SK-N-MC (cell line): ENCODE results near the gene CD81.

ENCODE experiments used
- DNase-seq: peaks from one replicate; pipeline ENCODE4 v3.0.0-alpha.2; 2011; ENCODE audit warnings: low read depth, low spot score
- H3K27ac ChIP-seq: fragments of 200-600 bp; sonication (generic); 2 replicates; pipeline ENCODE4 v1.5.1; 2016; ENCODE audit warnings: mixed run types
- H3K36me3 ChIP-seq: fragments of 200-600 bp; sonication (generic); 2 replicates; pipeline ENCODE4 v1.6.1; 2017; ENCODE audit warnings: antibody characterized with exemption, low read length, mixed read lengths; ENCODE audit not compliant: insufficient read depth
- H3K4me3 ChIP-seq: fragments of 200-600 bp; sonication (generic); 2 replicates; pipeline ENCODE4 v1.5.1; 2016
- H3K9ac ChIP-seq: fragments of 200-600 bp; sonication (generic); 2 replicates; pipeline ENCODE4 v1.8.0; 2017; ENCODE audit warnings: mixed run types, mixed read lengths; ENCODE audit not compliant: insufficient read length
- H3K9me3 ChIP-seq: fragments of 200-600 bp; sonication (generic); 2 replicates; pipeline ENCODE4 v1.6.1; 2017; ENCODE audit warnings: low read depth, mild to moderate bottlenecking, antibody characterized with exemption, low read length, moderate library complexity, mixed read lengths
- EZH2 ChIP-seq: fragments of 200-600 bp; sonication (generic); IDR thresholded peaks from one replicate; pipeline ENCODE4 v1.6.1; 2017; ENCODE audit warnings: antibody characterized with exemption
- FOXP2 ChIP-seq: optimal IDR thresholded peaks from 2 replicates; pipeline ENCODE3; 2011; ENCODE audit warnings: mild to moderate bottlenecking, moderate library complexity; ENCODE audit not compliant: insufficient read depth; ENCODE audit errors: extremely low read length, control extremely low read depth
- POLR2AphosphoS5 ChIP-seq: IDR thresholded peaks from 2 replicates; pipeline ENCODE4 v1.6.1; 2012; ENCODE audit warnings: mild to moderate bottlenecking, low read depth, low read length, borderline replicate concordance

The CD81 gene

DNA sequence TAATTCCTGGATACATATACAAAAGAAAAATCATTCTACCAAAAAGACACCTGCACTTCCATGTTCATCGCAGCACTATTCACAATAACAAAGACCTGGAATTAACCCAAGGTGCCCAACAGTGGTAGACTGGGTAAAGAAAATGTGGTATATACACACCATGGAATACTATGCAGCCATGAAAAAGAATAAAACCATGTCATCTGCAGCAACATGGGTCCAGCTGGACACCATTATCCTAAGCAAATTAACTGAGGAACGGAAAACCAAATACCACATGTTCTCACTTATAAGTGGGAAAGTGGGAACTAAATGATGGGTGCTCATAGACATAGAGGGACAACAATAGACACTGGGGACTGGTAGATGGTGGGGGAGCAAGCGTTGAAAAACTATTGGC is 62.7 kb downstream of the CD81 start:
- TF ChIP-seq POLR2AphosphoS5 (no peak), EZH2 (no peak), FOXP2 (no peak)

DNA sequence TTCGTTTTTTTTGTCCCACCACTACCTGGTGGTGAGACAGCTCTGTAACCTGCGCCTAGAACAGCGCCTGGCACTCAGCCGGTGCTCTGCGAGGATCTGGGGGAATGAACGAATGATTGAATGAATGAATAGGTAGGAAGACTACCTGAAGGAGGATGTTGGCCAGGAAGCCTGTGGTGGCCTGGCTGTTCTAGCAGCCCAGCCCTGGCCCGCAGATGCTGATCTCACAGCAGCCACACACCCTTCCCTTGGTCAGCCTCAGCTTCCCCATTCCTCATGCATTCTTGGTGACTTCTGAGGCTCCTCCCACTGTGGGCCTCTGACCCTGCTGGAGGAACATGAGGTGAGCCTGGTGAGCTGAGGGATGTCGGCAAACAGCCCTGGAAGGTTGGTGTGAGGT is 63.5 kb downstream of the CD81 start:
- Histone ChIP-seq H3K36me3 (no peaks in the 10 kb centered on the region), H3K9ac (no peak overlapping the region), H3K4me3 (no peak overlapping the region), H3K9me3 (no peaks in the 10 kb centered on the region), H3K27ac (no peak overlapping the region)
- TF ChIP-seq EZH2 (no peak), FOXP2 (no peak), POLR2AphosphoS5 (no peak)
- no peak for DNase-seq

More for the DNA sequence above, 62.7 kb downstream of the CD81 start:
- H3K4me3 ChIP-seq, result no peak overlapping the region
- no peaks in the 10 kb centered on the region for H3K9me3 ChIP-seq
- H3K9ac ChIP-seq, result no peak overlapping the region
- no peak for DNase-seq
- no peaks in the 10 kb centered on the region for H3K36me3 ChIP-seq
- H3K27ac ChIP-seq, result no peak overlapping the region

DNA sequence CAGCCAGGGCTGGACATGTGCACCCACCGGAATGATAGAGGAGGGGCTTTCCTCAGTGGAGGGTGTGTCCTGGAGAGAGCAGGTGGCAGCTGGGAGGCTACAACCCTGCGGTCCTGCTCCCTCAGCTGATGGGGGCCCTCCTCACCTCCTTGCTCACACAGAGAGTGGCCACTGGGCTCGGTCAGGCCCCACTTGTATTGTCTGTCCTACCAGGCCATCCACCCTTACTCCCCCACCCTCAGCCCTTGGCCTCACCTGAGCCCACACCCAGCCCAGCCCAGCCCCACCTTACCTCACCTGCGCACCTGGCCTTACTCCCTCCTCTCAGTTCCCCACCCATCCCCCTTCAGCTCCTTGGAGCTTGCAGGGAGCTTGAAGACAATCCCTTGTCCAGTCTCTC is 64.1 kb downstream of the CD81 start:
- Histone ChIP-seq H3K4me3 (no peak overlapping the region), H3K36me3 (no peaks in the 10 kb centered on the region), H3K9me3 (no peaks in the 10 kb centered on the region), H3K9ac (no peak overlapping the region), H3K27ac (no peak overlapping the region)
- no peak for DNase-seq
- TF ChIP-seq POLR2AphosphoS5 (no peak), FOXP2 (no peak), EZH2 (no peak)

DNA sequence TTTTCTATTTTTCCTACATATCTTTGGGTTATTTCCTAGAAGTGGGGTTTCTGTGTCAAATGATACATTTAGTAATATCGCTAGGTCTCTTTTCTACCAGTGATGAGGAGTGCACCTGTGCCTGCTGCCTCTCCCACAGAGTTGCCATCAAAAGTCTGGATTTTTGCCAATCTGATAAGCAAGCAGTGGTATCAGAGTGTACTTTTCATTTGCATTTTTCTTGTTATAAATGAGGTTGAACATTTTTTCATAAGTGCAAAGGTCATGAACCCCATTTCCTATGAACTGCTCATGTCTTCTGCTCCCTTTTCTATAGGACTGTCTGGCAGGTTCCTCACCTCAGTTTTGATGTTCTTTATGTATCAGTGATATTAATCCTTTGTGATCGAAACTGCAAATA is 65.5 kb downstream of the CD81 start:
- Histone ChIP-seq H3K36me3 (no peaks in the 10 kb centered on the region), H3K4me3 (no peak overlapping the region), H3K9me3 (no peaks in the 10 kb centered on the region), H3K9ac (no peak overlapping the region), H3K27ac (no peak overlapping the region)
- no peak for TF ChIP-seq FOXP2
- TF ChIP-seq EZH2, result no peak
- TF ChIP-seq POLR2AphosphoS5, result no peak
- DNase-seq, result no peak

DNA sequence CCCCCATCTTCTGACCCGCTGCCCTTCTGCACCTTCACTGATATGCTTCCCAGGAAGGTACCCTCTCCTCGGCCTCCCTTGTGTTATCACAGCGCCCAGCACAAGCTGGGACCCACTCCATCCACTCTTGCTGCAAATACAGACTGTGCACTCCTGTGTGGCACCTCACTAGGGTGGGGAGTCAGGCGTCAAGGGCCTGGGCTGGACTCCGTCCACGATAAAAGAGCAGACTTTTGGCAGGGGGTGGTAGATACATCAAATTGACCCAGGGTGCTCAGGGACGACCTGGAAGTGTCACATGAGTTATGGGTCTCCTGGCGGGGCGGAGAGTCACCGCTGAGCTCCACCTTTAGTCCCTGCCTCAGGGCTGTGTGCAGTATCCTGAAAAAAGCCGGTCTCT is 66.3 kb downstream of the CD81 start:
- Histone ChIP-seq H3K9me3 (no peaks in the 10 kb centered on the region), H3K36me3 (no peaks in the 10 kb centered on the region), H3K4me3 (no peak overlapping the region), H3K9ac (no peak overlapping the region), H3K27ac (no peak overlapping the region)
- TF ChIP-seq EZH2 (no peak), FOXP2 (no peak)
- DNase-seq, result no peak

DNA sequence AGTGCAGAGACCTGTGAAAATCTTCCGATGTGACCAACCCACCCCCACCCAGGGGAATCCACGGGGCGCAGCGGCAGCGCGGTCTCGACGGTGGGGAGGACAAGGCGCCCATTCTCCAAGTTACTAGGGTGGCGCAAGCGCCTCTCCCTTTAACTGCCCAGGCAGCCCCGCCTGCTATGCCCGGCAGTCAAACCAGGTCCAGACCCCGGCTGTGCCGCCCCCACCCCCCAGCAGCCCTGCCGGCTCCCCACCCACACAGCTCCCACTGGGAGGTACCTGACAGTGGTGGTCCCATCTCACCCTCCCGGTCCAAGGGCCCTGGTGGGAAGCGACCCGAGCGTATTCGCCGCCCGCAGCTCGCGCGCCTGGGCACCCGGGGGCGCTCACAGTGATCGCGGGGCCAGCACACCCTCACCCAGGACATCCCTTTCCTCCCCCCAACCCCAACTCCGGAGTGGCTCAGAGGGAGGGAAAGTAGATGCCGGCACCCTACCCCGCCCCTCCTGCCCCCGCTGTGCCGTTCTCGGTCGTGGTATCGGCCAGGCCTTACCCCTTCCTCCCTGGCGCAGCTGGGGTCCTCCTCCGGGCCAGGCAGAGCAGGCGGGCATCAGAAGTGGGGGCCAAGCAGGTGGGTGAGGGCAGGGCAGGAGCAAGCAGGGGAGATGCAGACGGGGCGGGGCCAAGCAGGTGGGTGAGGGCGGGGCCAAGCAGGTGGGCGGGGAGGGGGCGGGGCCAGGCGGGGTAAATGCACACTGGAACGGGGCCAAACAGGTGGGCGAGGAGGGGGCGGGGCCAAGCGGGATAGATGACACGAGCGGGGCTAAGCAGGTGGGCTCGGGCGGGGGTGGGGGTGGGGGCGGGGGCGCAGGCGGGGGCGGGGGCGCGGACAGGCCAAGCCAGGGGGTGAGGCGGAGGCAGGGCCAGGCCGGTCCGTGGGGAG is 67.0 kb downstream of the CD81 start, which contains the start of gene TRPM5:
TSS of gene TRPM5 (minus strand) at position 634 of the 940 bp plus-strand sequence. CDS start 21,478 bp downstream, outside the sequence.
- no peaks in the 10 kb centered on the region for H3K9me3 ChIP-seq
- no peak within 1 kb of the TSS for H3K9ac ChIP-seq
- TF ChIP-seq FOXP2 (no peak), POLR2AphosphoS5 (no peak), EZH2 (no peak)
- no peak within 1 kb of the TSS for H3K4me3 ChIP-seq
- no peak for DNase-seq
- H3K36me3 ChIP-seq, result no peaks in the 10 kb centered on the region
- no peak within 1 kb of the TSS for H3K27ac ChIP-seq

DNA sequence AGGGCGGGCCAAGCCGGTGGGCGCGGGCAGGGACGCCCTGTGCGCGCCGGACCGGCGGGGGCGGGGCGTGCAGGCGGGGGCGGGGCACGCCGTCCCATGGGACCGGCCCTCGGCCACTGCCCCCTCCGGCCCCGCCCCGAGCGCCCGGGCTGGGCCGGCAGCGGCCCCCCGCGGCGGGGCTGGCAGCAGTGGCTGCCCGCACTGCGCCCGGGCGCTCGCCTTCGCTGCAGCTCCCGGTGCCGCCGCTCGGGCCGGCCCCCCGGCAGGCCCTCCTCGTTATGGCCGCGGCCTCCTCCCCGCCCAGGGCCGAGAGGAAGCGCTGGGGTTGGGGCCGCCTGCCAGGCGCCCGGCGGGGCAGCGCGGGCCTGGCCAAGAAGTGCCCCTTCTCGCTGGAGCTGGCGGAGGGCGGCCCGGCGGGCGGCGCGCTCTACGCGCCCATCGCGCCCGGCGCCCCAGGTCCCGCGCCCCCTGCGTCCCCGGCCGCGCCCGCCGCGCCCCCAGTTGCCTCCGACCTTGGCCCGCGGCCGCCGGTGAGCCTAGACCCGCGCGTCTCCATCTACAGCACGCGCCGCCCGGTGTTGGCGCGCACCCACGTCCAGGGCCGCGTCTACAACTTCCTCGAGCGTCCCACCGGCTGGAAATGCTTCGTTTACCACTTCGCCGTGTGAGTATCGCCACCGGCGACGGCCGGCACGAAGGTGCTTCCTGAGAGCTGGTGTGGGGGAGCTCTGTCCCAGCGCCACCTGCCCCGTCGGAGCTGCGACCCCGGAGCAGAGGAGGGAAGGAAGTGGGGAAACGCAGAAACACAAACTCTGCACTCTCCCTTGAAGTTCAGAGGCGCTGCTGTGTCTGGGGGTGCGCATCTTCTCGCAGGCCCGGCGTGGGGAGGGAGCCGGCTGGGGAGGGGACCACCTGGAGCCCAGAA is 68.0 kb downstream of the CD81 start, which contains the start of gene KCNQ1:
TSS of gene KCNQ1 (plus strand) at position 188 of the 925 bp plus-strand sequence. CDS start at position 279, 91 bp downstream.
- H3K36me3 ChIP-seq, result no peaks in the 10 kb centered on the region
- H3K9ac ChIP-seq, result no peak within 1 kb of the TSS
- H3K27ac ChIP-seq, result no peak within 1 kb of the TSS
- no peak within 1 kb of the TSS for H3K4me3 ChIP-seq
- TF ChIP-seq POLR2AphosphoS5, result no peak
- H3K9me3 ChIP-seq, result no peaks in the 10 kb centered on the region
- no peak for DNase-seq
